ENCODE measurements around the gene IL1R2. TPM values are rescaled to one million over a fixed set of nuclear protein-coding genes. Genes with fewer than 3 reads are reported as not detected.

The IL1R2 gene
- total and polyA plus RNA-seq, 7 experiments from 2014 or later = 0.40 to 2.7 (median 1.3) TPM; not detected in 4

DNA sequence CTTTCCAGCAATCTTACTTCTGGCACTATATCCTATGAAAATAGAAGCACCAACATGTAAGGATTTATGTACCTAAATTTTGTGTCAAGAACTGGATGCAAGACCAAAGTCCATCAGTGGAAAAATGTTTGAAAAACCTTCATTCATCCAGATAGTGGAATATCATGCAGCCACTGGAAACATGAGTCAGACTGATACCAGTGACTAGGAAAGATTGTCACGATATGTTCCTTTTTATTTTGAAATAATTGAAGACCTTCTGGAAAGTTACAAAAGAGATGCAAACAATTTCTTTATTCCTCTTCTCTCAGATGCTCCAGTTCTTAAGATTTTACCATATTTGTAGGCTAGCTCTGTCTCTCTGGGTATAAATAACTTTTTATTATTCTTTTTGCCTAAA lies 40.5 kb upstream of the IL1R2 start:
- no peak for DNase-seq
- no peaks in the 10 kb centered on the region for H3K27me3 ChIP-seq (ENCODE audit: control insufficient read depth in 2 of 2, insufficient read depth in 2 of 2, low read length in 2 of 2)
- CTCF ChIA-PET = no interaction called here
- H3K36me3 Mint-ChIP-seq = peaks cover 0 to 4% (median 4%) of the 10 kb centered on the region in 5 donors
- intact Hi-C loops (cut with micrococcal nuclease) = no loop called here
- peaks cover 0 to 5% (median 0%) of the 10 kb centered on the region in 5 donors for H3K27me3 Mint-ChIP-seq
- no peak overlapping the region for H3K4me3 ChIP-seq (ENCODE audit: low read length)
- peaks cover 0 to 1% (median 0%) of the 10 kb centered on the region in 7 donors for H3K4me1 Mint-ChIP-seq
- H3K4me1 ChIP-seq (ENCODE audit: control insufficient read depth in 2 of 2, insufficient read depth in 2 of 2, low read length in 2 of 2) = no peaks in the 10 kb centered on the region
- POLR2A ChIA-PET = no interaction called here
- H3K9me3 Mint-ChIP-seq = peaks cover 0 to 18% (median 5%) of the 10 kb centered on the region in 11 donors
- H3K27ac Mint-ChIP-seq = no peak overlapping the region
- no peaks in the 10 kb centered on the region for H3K36me3 ChIP-seq (ENCODE audit: control insufficient read depth in 2 of 3, insufficient read depth in 3 of 3, low read length in 3 of 3)
- H3K9me3 ChIP-seq (ENCODE audit: control insufficient read depth in 2 of 3, low read length in 3 of 3) = no peaks in the 10 kb centered on the region
- no peak overlapping the region for H3K27ac ChIP-seq (ENCODE audit: low read depth, low read length)
- ATAC-seq = no peak
- no peak overlapping the region for H3K4me3 Mint-ChIP-seq

DNA sequence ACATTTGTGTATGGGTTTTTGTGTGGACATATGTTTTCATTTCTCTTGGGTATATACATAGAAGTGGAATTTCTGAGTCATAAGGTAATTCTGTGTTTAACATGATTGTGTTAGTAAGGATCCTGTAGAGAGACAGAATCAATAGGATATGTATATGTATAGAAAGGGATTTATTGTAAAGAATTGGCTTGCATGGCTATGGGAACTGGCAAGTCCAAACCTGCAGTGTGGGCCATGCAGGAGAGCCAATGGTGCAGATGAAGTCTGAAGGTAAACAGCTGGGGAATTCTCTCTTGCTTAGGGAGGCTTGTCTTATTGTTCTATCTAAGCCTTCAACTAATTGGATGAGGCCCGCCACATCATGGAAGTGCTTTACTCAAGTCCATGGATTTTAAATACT lies 39.2 kb upstream of the IL1R2 start:
- Histone ChIP-seq H3K4me1 (ENCODE audit: control insufficient read depth in 2 of 2, insufficient read depth in 2 of 2, low read length in 2 of 2) (no peaks in the 10 kb centered on the region), H3K9me3 (ENCODE audit: control insufficient read depth in 2 of 3, low read length in 3 of 3) (no peaks in the 10 kb centered on the region), H3K27me3 (ENCODE audit: control insufficient read depth in 2 of 2, insufficient read depth in 2 of 2, low read length in 2 of 2) (no peaks in the 10 kb centered on the region), H3K36me3 (ENCODE audit: control insufficient read depth in 2 of 3, insufficient read depth in 3 of 3, low read length in 3 of 3) (no peaks in the 10 kb centered on the region), H3K27ac (ENCODE audit: low read depth, low read length) (no peak overlapping the region), H3K4me3 (ENCODE audit: low read length) (no peak overlapping the region)
- Mint-ChIP-seq H3K4me1 (no peaks in the 10 kb centered on the region), H3K9me3 (peaks cover 0 to 28% (median 5%) of the 10 kb centered on the region in 11 donors), H3K27ac (no peak overlapping the region), H3K36me3 (peaks cover 0 to 4% (median 4%) of the 10 kb centered on the region in 5 donors), H3K4me3 (no peak overlapping the region), H3K27me3 (peaks cover 0 to 5% (median 0%) of the 10 kb centered on the region in 5 donors)
- intact Hi-C loops (cut with micrococcal nuclease) = no loop called here
- ChIA-PET POLR2A (no interaction called here), CTCF (no interaction called here)
- ATAC-seq (no peak), DNase-seq (no peak)

DNA sequence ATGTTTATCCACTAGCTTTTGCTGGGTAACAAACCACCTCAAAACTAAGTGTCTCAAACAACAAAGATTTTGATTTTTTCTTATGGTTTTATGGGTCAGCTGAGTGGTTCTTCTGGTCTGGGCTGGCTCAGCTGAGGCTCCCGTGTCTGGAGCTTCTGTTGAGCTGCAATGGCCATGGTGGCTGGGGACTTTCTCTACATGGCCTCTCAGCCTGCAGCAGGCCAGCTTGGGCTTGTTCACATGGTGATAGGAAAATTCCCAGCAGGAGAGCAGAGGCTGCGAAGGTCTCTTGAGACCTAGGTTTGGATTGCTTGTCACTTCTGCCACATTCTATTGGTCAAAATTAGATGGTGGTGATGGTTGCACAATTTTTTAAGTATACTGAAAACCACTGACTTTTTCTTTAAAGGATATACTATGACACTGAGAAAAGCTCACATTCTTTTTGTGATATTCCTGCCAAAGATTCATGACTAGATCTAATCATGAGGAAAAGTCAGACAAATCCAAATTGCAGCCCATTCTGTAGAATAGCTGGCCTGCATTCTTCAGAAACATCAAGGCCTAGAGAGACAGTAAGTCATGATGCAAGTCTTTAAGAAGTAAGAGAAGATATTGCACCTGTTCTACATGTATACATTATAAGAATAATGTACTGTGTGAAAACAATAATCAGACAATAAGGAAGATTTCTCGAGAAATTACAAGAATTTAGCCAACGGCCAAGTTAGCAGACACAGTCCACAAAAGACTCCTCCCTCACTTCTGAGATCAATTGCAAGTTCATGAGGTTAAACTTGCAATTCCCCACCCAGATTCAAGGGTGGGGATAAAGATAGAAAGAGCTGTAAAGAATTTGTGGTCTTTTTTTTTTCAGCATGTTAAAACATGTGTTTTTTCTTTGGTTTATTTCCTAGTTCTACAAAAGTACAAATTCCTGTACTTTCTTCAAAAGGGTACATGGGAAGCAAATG lies 35.0 kb upstream of the IL1R2 start:
- peaks cover 0 to 2% (median 0%) of the 10 kb centered on the region in 7 donors for H3K4me1 Mint-ChIP-seq
- Histone ChIP-seq H3K27ac (ENCODE audit: low read depth, low read length) (no peak overlapping the region), H3K36me3 (ENCODE audit: control insufficient read depth in 2 of 3, insufficient read depth in 3 of 3, low read length in 3 of 3) (no peaks in the 10 kb centered on the region), H3K4me1 (ENCODE audit: control insufficient read depth in 2 of 2, insufficient read depth in 2 of 2, low read length in 2 of 2) (no peaks in the 10 kb centered on the region), H3K27me3 (ENCODE audit: control insufficient read depth in 2 of 2, insufficient read depth in 2 of 2, low read length in 2 of 2) (no peaks in the 10 kb centered on the region), H3K9me3 (ENCODE audit: control insufficient read depth in 2 of 3, low read length in 3 of 3) (no peaks in the 10 kb centered on the region), H3K4me3 (ENCODE audit: low read length) (no peak overlapping the region)
- no peak overlapping the region for H3K27ac Mint-ChIP-seq
- no peak for DNase-seq
- no peaks in the 10 kb centered on the region for H3K27me3 Mint-ChIP-seq
- ATAC-seq = no peak
- CTCF ChIA-PET = no interaction called here
- peaks cover 0 to 7% (median 3%) of the 10 kb centered on the region in 5 donors for H3K36me3 Mint-ChIP-seq
- POLR2A ChIA-PET = interaction anchor here (0.6 kb wide), 1 partner anchor 35 kb away, joined by 4 read pairs; no protein-coding TSS in a partner anchor
- peaks cover 0 to 23% (median 5%) of the 10 kb centered on the region in 11 donors for H3K9me3 Mint-ChIP-seq
- intact Hi-C loops (cut with micrococcal nuclease) = no loop called here
- no peak overlapping the region for H3K4me3 Mint-ChIP-seq

GRCh38 chr2:101958061-101958460 lies 33.7 kb upstream of the IL1R2 start:
- no peak overlapping the region for H3K27ac Mint-ChIP-seq
- DNase-seq (no peak), ATAC-seq (peak; percentile 55)
- CTCF ChIA-PET = no interaction called here
- no peak overlapping the region for H3K27ac ChIP-seq (ENCODE audit: low read depth, low read length)
- H3K4me3 ChIP-seq (ENCODE audit: low read length) = no peak overlapping the region
- intact Hi-C loops (cut with micrococcal nuclease) = no loop called here
- no peaks in the 10 kb centered on the region for H3K27me3 Mint-ChIP-seq
- POLR2A ChIA-PET = no interaction called here
- H3K9me3 Mint-ChIP-seq = peaks cover 0 to 23% (median 5%) of the 10 kb centered on the region in 11 donors
- H3K9me3 ChIP-seq (ENCODE audit: control insufficient read depth in 2 of 3, low read length in 3 of 3) = no peaks in the 10 kb centered on the region
- peaks cover 0 to 7% (median 2%) of the 10 kb centered on the region in 5 donors for H3K36me3 Mint-ChIP-seq
- H3K4me1 Mint-ChIP-seq = peaks cover 0 to 2% (median 0%) of the 10 kb centered on the region in 7 donors
- no peak overlapping the region for H3K4me3 Mint-ChIP-seq
- no peaks in the 10 kb centered on the region for H3K27me3 ChIP-seq (ENCODE audit: control insufficient read depth in 2 of 2, insufficient read depth in 2 of 2, low read length in 2 of 2)
- no peaks in the 10 kb centered on the region for H3K4me1 ChIP-seq (ENCODE audit: control insufficient read depth in 2 of 2, insufficient read depth in 2 of 2, low read length in 2 of 2)
- H3K36me3 ChIP-seq (ENCODE audit: control insufficient read depth in 2 of 3, insufficient read depth in 3 of 3, low read length in 3 of 3) = no peaks in the 10 kb centered on the region

- CTCF ChIA-PET = no interaction called here
- no peak overlapping the region for H3K4me3 ChIP-seq (ENCODE audit: low read length)
- no peaks in the 10 kb centered on the region for H3K27me3 Mint-ChIP-seq
Observed at GRCh38 chr2:101960819-101961337, 30.9 kb upstream of the IL1R2 start.

GRCh38 chr2:101961338-101962191 lies 30.2 kb upstream of the IL1R2 start:
- Mint-ChIP-seq H3K36me3 (peaks cover 0 to 7% (median 2%) of the 10 kb centered on the region in 5 donors), H3K4me1 (peaks cover 0 to 4% (median 0%) of the 10 kb centered on the region in 7 donors), H3K4me3 (no peak overlapping the region), H3K27ac (no peak overlapping the region), H3K27me3 (no peaks in the 10 kb centered on the region), H3K9me3 (peaks cover 0 to 19% (median 5%) of the 10 kb centered on the region in 11 donors)
- Histone ChIP-seq H3K27me3 (ENCODE audit: control insufficient read depth in 2 of 2, insufficient read depth in 2 of 2, low read length in 2 of 2) (no peaks in the 10 kb centered on the region), H3K9me3 (ENCODE audit: control insufficient read depth in 2 of 3, low read length in 3 of 3) (no peaks in the 10 kb centered on the region), H3K4me3 (ENCODE audit: low read length) (no peak overlapping the region), H3K4me1 (ENCODE audit: control insufficient read depth in 2 of 2, insufficient read depth in 2 of 2, low read length in 2 of 2) (no peaks in the 10 kb centered on the region), H3K36me3 (ENCODE audit: control insufficient read depth in 2 of 3, insufficient read depth in 3 of 3, low read length in 3 of 3) (no peaks in the 10 kb centered on the region), H3K27ac (ENCODE audit: low read depth, low read length) (no peak overlapping the region)
- ChIA-PET CTCF (no interaction called here), POLR2A (no interaction called here)
- intact Hi-C loops (cut with micrococcal nuclease) = no loop called here
- ATAC-seq = peak; percentile 71
- no peak for DNase-seq

More at GRCh38 chr2:101960819-101961337, 30.9 kb upstream of the IL1R2 start:
- POLR2A ChIA-PET = no interaction called here
- no peak overlapping the region for H3K27ac ChIP-seq (ENCODE audit: low read depth, low read length)
- DNase-seq (no peak), ATAC-seq (peak; percentile 21)
- H3K36me3 ChIP-seq (ENCODE audit: control insufficient read depth in 2 of 3, insufficient read depth in 3 of 3, low read length in 3 of 3) = no peaks in the 10 kb centered on the region
- no peak overlapping the region for H3K4me3 Mint-ChIP-seq
- intact Hi-C loops (cut with micrococcal nuclease) = no loop called here
- H3K4me1 Mint-ChIP-seq = peaks cover 0 to 4% (median 0%) of the 10 kb centered on the region in 7 donors
- no peaks in the 10 kb centered on the region for H3K9me3 ChIP-seq (ENCODE audit: control insufficient read depth in 2 of 3, low read length in 3 of 3)
- H3K27ac Mint-ChIP-seq = no peak overlapping the region
- H3K9me3 Mint-ChIP-seq = peaks cover 0 to 20% (median 5%) of the 10 kb centered on the region in 11 donors
- peaks cover 0 to 7% (median 2%) of the 10 kb centered on the region in 5 donors for H3K36me3 Mint-ChIP-seq
- no peaks in the 10 kb centered on the region for H3K4me1 ChIP-seq (ENCODE audit: control insufficient read depth in 2 of 2, insufficient read depth in 2 of 2, low read length in 2 of 2)
- no peaks in the 10 kb centered on the region for H3K27me3 ChIP-seq (ENCODE audit: control insufficient read depth in 2 of 2, insufficient read depth in 2 of 2, low read length in 2 of 2)
